Neutrophil (primary cell): ENCODE measurements around the gene BCL2L11.

Experiments used
- H3K27ac ChIP-seq: fragments of 200-600 bp; sonication (generic); 2 replicates; pipeline ENCODE4 v1.5.1; 2016; ENCODE audit warnings: mild to moderate bottlenecking, moderate library complexity
- H3K27me3 ChIP-seq: fragments of 200-600 bp; sonication (generic); 2 replicates; pipeline ENCODE4 v1.6.0; 2016; ENCODE audit warnings: mild to moderate bottlenecking
- H3K36me3 ChIP-seq: fragments of 200-600 bp; sonication (generic); 2 replicates; pipeline ENCODE4 v1.5.1; 2017
- H3K4me1 ChIP-seq, 2 experiments: fragments of 200-600 bp in 1 of 2; sonication (generic) in 1 of 2; 1 replicate in 1 of 2; 2 replicates in 1 of 2; pipeline versions ENCODE4 v1.5.1 to v1.6.1; 2013 to 2016; ENCODE audit warnings: low read depth in 1 of 2, low read length in 1 of 2, mild to moderate bottlenecking in 1 of 2, moderate library complexity in 1 of 2; ENCODE audit not compliant: control insufficient read depth in 1 of 2, insufficient read depth in 1 of 2
- H3K4me3 ChIP-seq, 2 experiments: fragments of 200-600 bp in 1 of 2; sonication (generic) in 1 of 2; 1 replicate in 1 of 2; 2 replicates in 1 of 2; pipeline ENCODE4 v1.5.1; 2013 to 2016; ENCODE audit warnings: low read depth in 1 of 2, low read length in 1 of 2, mild to moderate bottlenecking in 1 of 2, moderate library complexity in 1 of 2
- H3K9me3 ChIP-seq: fragments of 200-600 bp; sonication (generic); 2 replicates; pipeline ENCODE4 v1.5.1; 2016
- CTCF ChIP-seq: fragments of 200-600 bp; sonication (generic); IDR thresholded peaks from 2 replicates; pipeline ENCODE4 v1.5.1; 2016; ENCODE audit warnings: antibody characterized with exemption

The BCL2L11 gene

GRCh38 chr2:111094691-111095090, 26.0 kb upstream of the BCL2L11 start:
- Histone ChIP-seq H3K4me3 (no peak overlapping the region), H3K9me3 (no peaks in the 10 kb centered on the region), H3K27me3 (peaks cover 14% of the 10 kb centered on the region), H3K27ac (no peak overlapping the region), H3K36me3 (no peaks in the 10 kb centered on the region), H3K4me1 (no peaks in the 10 kb centered on the region)
- TF ChIP-seq CTCF = no peak

DNA sequence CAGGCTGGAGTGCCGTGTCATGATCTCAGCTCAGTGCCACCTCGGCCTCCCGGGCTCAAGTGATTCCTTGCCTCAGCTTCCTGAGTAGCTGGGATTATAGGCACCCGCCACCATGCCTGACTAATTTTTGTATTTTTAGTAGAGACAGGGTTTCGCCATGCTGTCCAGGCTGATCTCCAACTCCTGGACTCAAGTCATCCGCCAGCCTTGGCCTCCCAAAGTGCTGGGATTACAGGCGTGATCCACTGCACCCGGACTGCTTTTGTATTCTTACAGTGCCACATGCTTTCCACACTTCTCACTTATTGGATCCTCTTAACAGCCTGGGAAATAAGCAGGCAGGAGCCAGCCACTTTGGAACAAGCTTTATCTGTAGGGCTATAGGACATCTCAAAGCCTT, 25.3 kb upstream of the BCL2L11 start:
- H3K9me3 ChIP-seq = no peaks in the 10 kb centered on the region
- no peak overlapping the region for H3K27ac ChIP-seq
- H3K36me3 ChIP-seq = no peaks in the 10 kb centered on the region
- TF ChIP-seq CTCF = no peak
- no peak overlapping the region for H3K4me3 ChIP-seq
- no peaks in the 10 kb centered on the region for H3K4me1 ChIP-seq
- peaks cover 14% of the 10 kb centered on the region for H3K27me3 ChIP-seq

DNA sequence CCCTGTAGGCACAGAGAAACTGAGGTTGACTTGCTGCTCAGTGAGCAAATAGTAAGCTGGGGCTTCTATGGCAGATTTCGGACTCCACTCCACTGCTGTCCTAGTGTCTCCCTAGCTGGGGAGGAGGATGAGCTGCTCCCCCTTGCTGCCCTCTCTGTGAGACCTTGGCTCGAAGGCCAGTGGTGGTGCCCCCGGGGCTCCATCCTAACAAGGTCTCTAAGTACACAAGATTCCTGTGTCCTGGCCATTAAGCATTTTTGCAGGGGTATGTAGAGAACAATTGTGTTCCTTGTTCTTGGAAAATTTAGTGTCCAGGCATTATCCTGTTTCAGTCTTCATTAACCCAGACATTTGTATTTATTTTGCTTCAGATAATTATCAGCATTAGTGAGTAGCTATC, 21.3 kb upstream of the BCL2L11 start:
- TF ChIP-seq CTCF = no peak
- H3K27ac ChIP-seq = no peak overlapping the region
- H3K27me3 ChIP-seq = no peaks in the 10 kb centered on the region
- no peaks in the 10 kb centered on the region for H3K9me3 ChIP-seq
- no peak overlapping the region for H3K4me3 ChIP-seq
- no peaks in the 10 kb centered on the region for H3K4me1 ChIP-seq
- no peaks in the 10 kb centered on the region for H3K36me3 ChIP-seq

DNA sequence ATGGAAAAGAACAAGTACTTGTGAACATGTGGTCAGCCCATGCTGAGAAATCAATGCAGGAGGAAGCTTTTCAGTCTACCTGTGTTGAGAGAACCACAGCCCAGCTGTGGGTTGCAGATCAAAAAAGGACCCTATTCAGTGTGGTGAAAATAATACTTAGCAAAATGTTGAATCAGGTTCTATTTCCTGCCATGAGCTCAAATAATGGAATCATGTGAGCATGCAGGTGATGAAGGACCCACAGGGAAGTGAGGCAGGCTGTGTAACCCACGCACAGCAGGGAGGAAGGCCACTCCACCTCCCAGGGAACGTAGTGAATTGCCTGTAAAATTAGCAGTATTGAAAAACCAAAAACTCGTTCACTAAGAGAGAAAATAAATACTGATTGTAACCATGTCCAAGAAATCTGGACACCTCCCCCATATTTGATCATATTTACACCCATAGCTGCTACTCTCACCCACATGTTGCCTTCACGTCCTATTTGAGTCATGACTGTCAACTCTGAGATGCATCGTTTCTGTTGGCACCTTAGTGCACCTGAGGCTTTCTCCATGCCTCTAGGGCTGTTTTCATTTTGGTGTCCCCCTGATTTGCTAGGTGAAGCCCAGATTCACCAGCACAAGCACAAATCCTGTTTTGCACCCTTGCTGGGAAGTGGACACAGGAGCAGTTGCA, 20.5 kb upstream of the BCL2L11 start:
- TF ChIP-seq CTCF = no peak

GRCh38 chr2:111100765-111101162, 19.9 kb upstream of the BCL2L11 start:
- Histone ChIP-seq H3K27me3 (no peaks in the 10 kb centered on the region), H3K27ac (no peak overlapping the region), H3K36me3 (no peaks in the 10 kb centered on the region)

More for the DNA sequence above, 20.5 kb upstream of the BCL2L11 start:
- no peaks in the 10 kb centered on the region for H3K27me3 ChIP-seq
- H3K27ac ChIP-seq = no peak overlapping the region
- H3K4me3 ChIP-seq = no peak overlapping the region
- no peaks in the 10 kb centered on the region for H3K36me3 ChIP-seq
- no peaks in the 10 kb centered on the region for H3K9me3 ChIP-seq
- H3K4me1 ChIP-seq = no peaks in the 10 kb centered on the region

More at GRCh38 chr2:111100765-111101162, 19.9 kb upstream of the BCL2L11 start:
- Histone ChIP-seq H3K4me3 (no peak overlapping the region), H3K4me1 (no peaks in the 10 kb centered on the region), H3K9me3 (no peaks in the 10 kb centered on the region)
- TF ChIP-seq CTCF = no peak
